HG02610 (cell line): Measurements from ENCODE around the gene EIF5AL1.
"Not testable (repeated sequence)": the region's sequence is repeated elsewhere in the genome, so short reads cannot be mapped to it uniquely, and the experiment has no call there.

ENCODE experiments used
- ATAC-seq: cut with Tn5 transposase; IDR thresholded peaks from one replicate; pipeline ENCODE4 v1.9.1; 2021; ENCODE audit warnings: mild to moderate bottlenecking, moderate library complexity; ENCODE audit not compliant: unreplicated experiment

The EIF5AL1 gene

GRCh38 chr10:79555354-79556309 lies 43.3 kb downstream of the EIF5AL1 start:
- no peak for ATAC-seq

GRCh38 chr10:79556961-79557360 lies 44.6 kb downstream of the EIF5AL1 start:
- not testable (repeated sequence) for ATAC-seq

- ATAC-seq = no peak
Measured at GRCh38 chr10:79559726-79560125, 47.4 kb downstream of the EIF5AL1 start.

GRCh38 chr10:79560160-79560709 lies 47.9 kb downstream of the EIF5AL1 start, which contains the start of gene SFTPA2:
SFTPA2 (minus strand) TSS chr10:79560407; CDS start chr10:79559483, 924 bp downstream.
- ATAC-seq = no peak

GRCh38 chr10:79561257-79561656 lies 48.9 kb downstream of the EIF5AL1 start:
- no peak for ATAC-seq

- ATAC-seq = peak; percentile 82
Measured at GRCh38 chr10:79562135-79562756, 49.9 kb downstream of the EIF5AL1 start.

GRCh38 chr10:79563426-79563825 lies 51.1 kb downstream of the EIF5AL1 start:
- ATAC-seq = no peak
